Pancreas (tissue), 10 donors: ENCODE measurements around the gene CEBPB. TPM values are rescaled to one million over a fixed set of nuclear protein-coding genes. Genes with fewer than 3 reads are reported as not detected.
"Not testable (repeated sequence)": the region's sequence is repeated elsewhere in the genome, so short reads cannot be mapped to it uniquely, and the experiment has no call there.

ENCODE experiments used
- ATAC-seq, 4 donors: fragments of 200-7000 bp; cut with Tn5 transposase; one replicate each; pipeline versions ENCODE4 v1.8.0 to v1.9.1; 2020; ENCODE audit warnings: mild to moderate bottlenecking in 4 of 4, moderate library complexity in 4 of 4
- DNase-seq, 6 donors: peaks; one replicate each; pipeline ENCODE4 v3.0.0-alpha.2; 2020
- FAIRE-seq: peaks from 2 replicates; lab custom pipeline; 2012; peaks lifted over from hg19 to GRCh38; lab: Jason Lieb, UNC
- H3K27ac ChIP-seq, 4 donors: fragments of 200-600 bp; sonication (generic); 1 replicate in 3 of 4; 2 replicates in 1 of 4; pipeline versions ENCODE4 v1.5.0 to v1.8.0; 2020
- H3K27me3 ChIP-seq, 4 donors: fragments of 200-600 bp; one replicate each; pipeline ENCODE4 v1.8.0; 2021
- H3K36me3 ChIP-seq, 3 donors: fragments of 200-600 bp; sonication (generic) in 1 of 3; one replicate each; pipeline versions ENCODE4 v1.5.0 to v1.8.0; 2020 to 2021
- H3K4me1 ChIP-seq, 3 donors: fragments of 200-600 bp; one replicate each; pipeline ENCODE4 v1.8.0; 2021
- H3K4me3 ChIP-seq, 4 donors: fragments of 200-600 bp; sonication (generic) in 2 of 4; one replicate each; pipeline versions ENCODE4 v1.5.0 to v1.8.0; 2020 to 2021
- H3K9me3 ChIP-seq, 4 donors: fragments of 200-600 bp; one replicate each; pipeline ENCODE4 v1.8.0; 2021
- WGBS, 2 donors: extraction: QIAGEN DNeasy Blood & Tissue Kit; methylation state at CpG; one replicate each; pipeline ENCODE4 v1.1.7; 2013; 5-methylcytosine and 5-hydroxymethylcytosine counted together
- intact Hi-C, 3 donors: fragments of 100-400 bp; cut with DNase I; formaldehyde crosslinking; loops; one replicate each; pipeline versions ENCODE4 v1.11.1 to v1.14.2; 2022
- polyA plus RNA-seq, 2 donors: library from polyadenylated mRNA; stranded (reverse); fragments of 200-250 nt; gene quantifications; one replicate each; pipeline ENCODE4 v1.2.3, GENCODE V29; 2013
- total RNA-seq, 6 donors: library from RNA; stranded (reverse); fragmentation: NEBNext Ultra II Directional in 4 of 6; extraction: Animal tissue kit (Norgen Biotek cat#: 25700) in 4 of 6; gene quantifications; one replicate each; pipeline versions ENCODE4 v1.2.1 to v1.2.4, GENCODE V29; 2021 to 2023
- TF ChIP-seq, protein P1 (sequence below), 4 donors: fragments of 200-600 bp; sonication (generic) in 3 of 4; IDR thresholded peaks; one replicate each; pipeline versions ENCODE4 v1.5.0 to v1.8.0; 2021; ENCODE audit warnings: antibody characterized with exemption in 4 of 4
- donor health status: healthy with polysubstance abuse.
- donor health status: DM: no; HTN: no; CAD: no; lungs with moderate emphysema.
- donor health status: DM: no; HTN: no; CAD: no.
- donor health status: control.
- donor health status: control.
- donor health status: Bipolar disorder and iron deficiency.
- donor health status: DM: yes; HTN: yes; CAD: no.
- donor health status: DM: no; HTN: no; CAD: no.
- donor health status: DM: no; HTN: no; CAD: no.
- donor health status: DM: yes; HTN: yes; CAD: no.

Gene CEBPB
- total and polyA plus RNA-seq, 8 donors: 10.9 to 83.4 (median 31.2) TPM

DNA sequence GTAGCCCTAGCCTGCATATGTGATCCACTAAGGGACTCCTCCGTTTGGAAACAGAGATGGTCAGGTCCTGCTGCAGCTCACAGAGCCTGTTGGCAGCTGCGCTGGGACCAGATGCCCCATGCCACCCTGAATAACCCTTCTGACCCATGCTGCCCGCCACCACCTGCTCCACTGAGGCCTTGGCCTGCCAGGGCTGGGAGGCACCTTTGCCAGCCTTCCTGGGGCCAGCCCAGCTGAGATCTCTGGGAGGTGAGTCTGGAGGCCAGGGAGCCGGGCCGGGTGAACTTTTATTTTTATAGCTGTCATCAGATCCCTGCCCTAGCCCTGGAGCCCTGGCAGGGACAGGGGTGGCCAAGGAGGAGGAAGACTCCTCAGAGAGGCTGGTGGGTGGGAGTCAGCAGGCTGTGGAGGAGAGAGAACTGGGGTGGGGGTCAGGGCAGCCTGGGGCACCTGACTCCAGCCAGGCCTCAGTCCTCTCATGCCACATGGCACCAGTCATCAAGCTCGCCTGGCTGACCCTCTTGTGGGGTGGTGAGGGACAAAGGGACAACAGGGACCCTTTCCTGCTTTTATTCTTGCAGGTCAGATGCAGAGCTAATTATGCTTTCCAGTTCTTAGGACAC, 10.0 kb downstream of the CEBPB start:
- peak; percentile 26 to 83 (median 51) for ATAC-seq
- Histone ChIP-seq H3K9me3 (no peaks in the 10 kb centered on the region), H3K27ac (peak overlapping the region in 1 of 4 donors; percentile 22)

DNA sequence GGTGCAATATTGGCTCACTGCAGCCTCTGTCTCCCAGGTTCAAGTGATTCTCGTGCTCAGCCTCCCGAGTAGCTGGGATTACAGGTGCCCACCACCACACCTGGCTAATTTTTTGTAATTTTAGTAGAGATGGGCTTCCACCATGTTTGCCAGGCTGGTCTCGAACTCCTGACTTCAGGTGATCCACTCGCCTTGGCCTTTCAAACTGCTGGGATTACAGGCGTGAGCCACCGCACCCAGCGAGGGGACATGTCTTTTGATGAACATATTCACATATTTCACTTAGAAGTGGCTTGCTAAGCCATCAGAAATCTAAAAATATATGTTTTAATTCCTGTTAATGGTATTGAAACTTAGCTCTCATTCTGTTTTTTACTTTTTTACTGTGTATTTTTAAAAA, 11.1 kb downstream of the CEBPB start:
- 94 to 98% methylated on average over 7 of the region's 7 CpGs for WGBS, 2 donors

More for the DNA sequence above, 10.0 kb downstream of the CEBPB start:
- 46 to 53% methylated on average over 6 of the region's 6 CpGs for WGBS, 2 donors
- H3K27me3 ChIP-seq: no peaks in the 10 kb centered on the region
- no peak for FAIRE-seq
- TF ChIP-seq, protein P1, sequence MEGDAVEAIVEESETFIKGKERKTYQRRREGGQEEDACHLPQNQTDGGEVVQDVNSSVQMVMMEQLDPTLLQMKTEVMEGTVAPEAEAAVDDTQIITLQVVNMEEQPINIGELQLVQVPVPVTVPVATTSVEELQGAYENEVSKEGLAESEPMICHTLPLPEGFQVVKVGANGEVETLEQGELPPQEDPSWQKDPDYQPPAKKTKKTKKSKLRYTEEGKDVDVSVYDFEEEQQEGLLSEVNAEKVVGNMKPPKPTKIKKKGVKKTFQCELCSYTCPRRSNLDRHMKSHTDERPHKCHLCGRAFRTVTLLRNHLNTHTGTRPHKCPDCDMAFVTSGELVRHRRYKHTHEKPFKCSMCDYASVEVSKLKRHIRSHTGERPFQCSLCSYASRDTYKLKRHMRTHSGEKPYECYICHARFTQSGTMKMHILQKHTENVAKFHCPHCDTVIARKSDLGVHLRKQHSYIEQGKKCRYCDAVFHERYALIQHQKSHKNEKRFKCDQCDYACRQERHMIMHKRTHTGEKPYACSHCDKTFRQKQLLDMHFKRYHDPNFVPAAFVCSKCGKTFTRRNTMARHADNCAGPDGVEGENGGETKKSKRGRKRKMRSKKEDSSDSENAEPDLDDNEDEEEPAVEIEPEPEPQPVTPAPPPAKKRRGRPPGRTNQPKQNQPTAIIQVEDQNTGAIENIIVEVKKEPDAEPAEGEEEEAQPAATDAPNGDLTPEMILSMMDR (IDR thresholded peaks at IDR 0.05): no peak
- peak in 1 of 6 donors; percentile 67 for DNase-seq
- H3K4me1 ChIP-seq: peaks cover 0 to 3% (median 0%) of the 10 kb centered on the region in 3 donors
- no peak overlapping the region for H3K4me3 ChIP-seq
- intact Hi-C loops: no loop called here
- H3K36me3 ChIP-seq: no peaks in the 10 kb centered on the region

DNA sequence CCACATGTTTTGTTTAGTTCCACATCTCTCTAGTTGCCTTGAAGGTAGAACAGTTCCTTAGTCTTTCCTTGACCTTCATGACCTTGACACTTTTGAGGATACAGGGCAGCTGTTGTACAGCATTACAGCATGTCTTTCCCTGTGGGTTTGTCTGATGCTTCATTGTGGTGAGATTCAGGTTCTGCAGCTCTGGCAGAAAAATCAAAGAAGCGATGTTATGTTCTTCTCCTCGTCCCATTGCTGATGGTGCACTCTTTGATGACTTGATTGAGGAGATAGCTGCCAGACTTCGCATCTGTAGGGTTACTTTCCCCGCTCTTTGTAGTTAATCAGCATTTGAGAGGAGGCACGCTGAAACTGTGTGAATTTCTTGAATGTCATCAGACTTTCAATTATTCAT, 12.0 kb downstream of the CEBPB start:
- 93 to 97% methylated on average over 5 of the region's 5 CpGs for WGBS, 2 donors
- DNase-seq (no peak), FAIRE-seq (no peak), ATAC-seq (no peak)
- Histone ChIP-seq H3K4me3 (no peak overlapping the region), H3K27me3 (no peaks in the 10 kb centered on the region), H3K4me1 (peaks cover 0 to 3% (median 0%) of the 10 kb centered on the region in 3 donors), H3K27ac (no peak overlapping the region), H3K36me3 (no peaks in the 10 kb centered on the region), H3K9me3 (no peaks in the 10 kb centered on the region)
- intact Hi-C loops: no loop called here
- TF ChIP-seq, protein P1 (IDR thresholded peaks at IDR 0.05): no peak

More for the DNA sequence above, 11.1 kb downstream of the CEBPB start:
- H3K36me3 ChIP-seq, ATAC-seq, FAIRE-seq, DNase-seq, H3K27me3 ChIP-seq, H3K27ac ChIP-seq, H3K9me3 ChIP-seq, intact Hi-C loops, H3K4me1 ChIP-seq, H3K4me3 ChIP-seq: not testable (repeated sequence)

DNA sequence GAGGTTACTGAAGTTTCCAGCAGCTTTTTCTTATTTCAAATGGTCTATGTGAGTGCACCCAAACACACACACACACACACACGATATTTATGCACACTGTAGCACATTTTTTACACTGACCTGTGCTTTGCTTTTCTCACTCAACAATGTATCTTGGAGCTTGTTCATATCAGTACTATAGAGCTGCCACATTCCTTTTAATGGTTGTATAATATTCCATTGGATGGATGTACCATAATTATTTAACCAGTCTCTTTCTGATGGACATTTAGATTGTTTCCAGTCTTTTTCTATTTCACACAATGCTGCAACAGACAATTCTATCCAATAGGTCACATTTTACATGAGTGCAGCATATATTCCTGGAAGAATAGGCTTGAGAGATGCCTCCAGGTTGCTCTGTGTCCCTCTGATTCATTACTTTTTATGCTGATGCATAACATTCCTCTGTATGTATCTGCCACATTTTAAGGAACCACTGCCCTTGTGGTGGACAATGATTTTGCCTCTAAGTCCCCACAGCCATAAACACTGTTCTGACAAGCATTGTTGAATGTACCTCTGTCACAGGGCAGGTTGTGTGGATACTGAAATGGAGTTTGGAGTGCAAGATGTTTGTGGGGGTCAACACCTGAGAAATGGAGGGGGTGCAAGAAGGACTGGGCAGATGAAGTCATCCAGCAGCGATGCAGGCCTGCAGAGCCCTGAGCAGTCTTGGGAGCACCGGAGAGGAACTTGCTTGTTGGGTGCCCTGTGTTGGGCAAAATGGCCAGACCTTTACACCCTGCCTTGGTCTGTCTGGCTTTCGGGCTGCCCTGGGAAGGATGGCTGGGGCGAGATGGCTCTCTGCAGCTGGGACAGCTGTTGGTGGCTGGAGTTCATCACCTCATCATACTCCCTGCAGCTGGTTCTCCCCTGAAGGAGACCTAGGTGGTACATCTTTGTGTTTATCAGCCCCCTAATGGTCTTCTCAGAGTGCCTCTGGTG, 13.6 kb downstream of the CEBPB start:
- ATAC-seq: no peak
- no peak overlapping the region for H3K27ac ChIP-seq
- H3K4me3 ChIP-seq: no peak overlapping the region
- H3K9me3 ChIP-seq: no peaks in the 10 kb centered on the region
- no peaks in the 10 kb centered on the region for H3K36me3 ChIP-seq
- TF ChIP-seq, protein P1 (IDR thresholded peaks at IDR 0.05): no peak
- H3K4me1 ChIP-seq: peaks cover 0 to 3% (median 0%) of the 10 kb centered on the region in 3 donors
- no peak for FAIRE-seq
- H3K27me3 ChIP-seq: no peaks in the 10 kb centered on the region
- intact Hi-C loops: no loop called here
- DNase-seq: peak in 2 of 6 donors; percentile 8 to 17
- 94 to 98% methylated on average over 5 of the region's 5 CpGs for WGBS, 2 donors

DNA sequence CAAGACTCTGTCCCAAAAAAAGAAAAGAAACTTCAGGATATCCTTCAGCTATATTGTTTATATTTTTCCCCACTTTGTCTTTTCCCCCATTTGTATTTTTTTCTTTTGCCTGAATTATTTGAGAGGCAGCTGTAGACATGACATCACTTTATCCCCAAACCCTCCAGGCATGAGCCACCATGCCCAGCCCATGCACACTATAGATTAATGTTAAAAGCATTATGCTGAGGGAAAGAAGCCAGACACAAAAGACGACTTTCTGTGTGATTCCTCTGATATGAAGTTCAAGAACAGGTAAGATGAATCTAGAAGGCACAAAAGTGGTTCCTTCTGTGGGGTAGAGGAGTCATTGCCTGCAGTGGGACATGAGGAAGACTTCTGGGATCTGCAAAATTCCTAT, 16.4 kb downstream of the CEBPB start:
- H3K9me3 ChIP-seq: no peaks in the 10 kb centered on the region
- 32 to 40% methylated on average over 1 of the region's 1 CpG for WGBS, 2 donors
- H3K27me3 ChIP-seq: no peaks in the 10 kb centered on the region
- DNase-seq (no peak), FAIRE-seq (no peak), ATAC-seq (no peak)
- intact Hi-C loops: no loop called here
- peaks cover 16 to 20% (median 19%) of the 10 kb centered on the region in 3 donors for H3K4me1 ChIP-seq
- TF ChIP-seq, protein P1 (IDR thresholded peaks at IDR 0.05): no peak
- H3K27ac ChIP-seq: no peak overlapping the region
- H3K4me3 ChIP-seq: no peak overlapping the region
- no peaks in the 10 kb centered on the region for H3K36me3 ChIP-seq
